ENCODE results near the gene MLXIP.

The MLXIP gene

DNA sequence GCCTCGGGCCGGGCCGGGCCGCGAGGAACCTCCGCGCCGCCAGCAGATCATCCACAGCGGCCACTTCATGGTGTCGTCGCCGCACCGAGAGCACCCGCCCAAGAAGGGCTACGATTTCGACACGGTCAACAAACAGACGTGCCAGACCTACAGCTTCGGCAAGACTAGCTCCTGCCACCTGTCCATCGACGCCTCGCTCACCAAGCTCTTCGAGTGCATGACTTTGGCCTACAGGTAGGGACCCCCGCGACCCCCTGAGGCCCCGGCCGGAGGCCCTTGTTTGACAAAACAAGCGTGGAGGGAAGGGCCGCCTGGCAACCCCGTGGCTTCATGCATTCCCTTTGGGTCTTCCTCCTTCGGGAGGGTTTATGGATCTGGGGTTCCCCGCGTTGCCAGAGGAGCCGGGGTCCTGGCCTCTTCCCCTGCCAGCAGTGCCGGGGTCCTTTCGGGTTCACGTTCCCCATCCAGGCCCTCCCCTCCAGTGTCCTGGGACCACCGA lies 526 bp downstream of the MLXIP start:
- no peak for DNase-seq (ENCODE audit: low read depth)

DNA sequence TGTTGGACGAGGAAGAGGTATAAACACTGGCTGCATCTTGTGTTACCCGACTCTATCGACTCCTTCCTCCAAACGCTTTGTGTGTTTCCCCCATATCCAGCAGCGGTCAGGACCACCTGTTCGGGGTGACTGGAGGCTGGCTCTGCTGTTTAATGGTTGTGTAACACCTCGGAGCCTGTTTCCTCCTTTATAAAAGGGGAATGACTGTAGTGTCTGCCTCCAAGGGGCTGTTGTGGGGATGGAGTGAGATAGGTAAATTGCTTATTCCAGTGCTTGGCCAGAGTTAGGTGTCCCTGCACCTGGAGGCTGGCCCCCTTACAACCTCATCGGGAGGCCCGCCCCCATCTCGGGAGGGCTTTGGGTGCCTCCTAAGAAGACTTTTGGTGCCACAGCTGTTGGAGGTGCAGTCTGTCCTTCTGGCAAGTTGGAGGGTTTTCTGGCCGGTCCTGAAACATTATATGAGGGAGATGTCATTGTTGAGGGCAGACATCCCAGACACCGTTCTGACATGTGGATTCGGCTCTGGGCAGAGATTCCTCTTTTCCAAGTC lies 1.1 kb downstream of the MLXIP start:
- no peak for DNase-seq (ENCODE audit: low read depth)

DNA sequence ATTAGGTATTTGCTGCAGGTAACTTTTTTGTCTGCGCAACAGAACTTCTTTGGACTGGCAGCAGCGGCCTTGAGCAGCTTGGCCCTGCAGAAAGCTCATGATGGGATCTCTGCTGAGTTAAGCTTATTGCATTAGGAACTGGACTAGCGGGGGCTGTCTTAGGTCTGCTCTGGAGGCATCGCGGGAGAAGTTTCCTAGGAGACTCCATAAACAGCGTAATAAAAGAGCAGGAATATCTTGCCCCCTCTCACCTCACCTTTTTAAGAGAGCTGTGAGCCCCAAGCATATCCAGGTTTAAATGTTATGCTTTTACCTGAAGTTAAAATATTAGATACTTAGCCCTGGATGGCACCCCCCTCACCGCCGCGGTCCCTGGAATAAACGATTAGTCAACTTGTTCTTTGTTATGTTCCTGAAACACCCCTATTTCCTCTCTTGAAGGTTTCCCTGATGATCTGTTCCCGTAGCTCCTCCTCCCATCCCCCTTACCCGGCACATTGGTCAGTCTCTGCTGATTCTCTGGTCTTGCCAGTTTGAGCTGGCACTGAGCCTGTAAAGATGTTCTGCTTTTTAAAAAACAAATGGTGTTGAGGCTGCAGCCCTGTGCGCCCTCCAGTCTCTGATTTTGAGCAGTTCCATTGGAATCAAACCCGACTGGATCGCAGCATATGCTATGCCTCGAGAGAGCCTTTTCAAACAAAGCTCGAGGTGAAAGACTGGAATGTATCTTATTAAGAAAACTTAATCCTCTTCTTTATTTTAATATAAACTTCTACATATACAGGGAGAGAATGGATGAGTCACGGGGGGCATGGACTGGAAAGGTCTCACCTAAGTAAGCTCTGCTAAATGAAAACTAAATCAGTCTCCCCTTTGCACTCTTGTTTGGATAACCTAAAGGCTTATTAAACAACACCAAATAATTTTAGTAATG lies 1.9 kb downstream of the MLXIP start:
- DNase-seq (ENCODE audit: low read depth) = no peak

DNA sequence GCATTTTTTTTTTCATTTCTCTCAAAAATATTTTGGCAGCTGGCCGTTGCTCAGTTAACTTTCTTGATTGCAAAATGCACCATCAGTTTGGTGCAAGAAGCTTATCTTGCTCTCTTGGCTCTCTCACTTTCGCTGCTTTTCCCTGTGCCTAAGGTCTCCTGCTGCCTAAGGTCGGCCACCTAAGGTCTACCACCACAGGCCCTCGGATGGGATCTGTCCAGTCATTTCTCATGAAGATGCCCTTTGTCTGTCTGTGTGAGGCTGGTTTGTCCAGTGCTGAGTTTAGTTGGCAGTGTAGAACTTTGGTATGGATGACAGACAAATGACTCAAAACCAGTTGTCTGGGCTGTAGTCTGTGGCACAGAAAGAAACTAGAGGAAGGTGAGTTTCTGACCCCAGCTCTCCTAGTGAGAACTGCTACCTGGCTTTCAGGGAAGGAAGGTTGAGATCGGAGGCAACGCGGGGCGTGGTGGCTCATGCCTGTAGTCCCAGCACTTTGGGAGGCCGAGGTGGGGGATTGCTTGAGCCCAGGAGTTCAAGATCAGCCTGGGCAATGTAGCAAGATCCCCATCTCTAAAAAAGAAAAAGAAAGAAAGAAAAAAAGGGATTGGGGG lies 2.6 kb downstream of the MLXIP start:
- no peak for DNase-seq (ENCODE audit: low read depth)

DNA sequence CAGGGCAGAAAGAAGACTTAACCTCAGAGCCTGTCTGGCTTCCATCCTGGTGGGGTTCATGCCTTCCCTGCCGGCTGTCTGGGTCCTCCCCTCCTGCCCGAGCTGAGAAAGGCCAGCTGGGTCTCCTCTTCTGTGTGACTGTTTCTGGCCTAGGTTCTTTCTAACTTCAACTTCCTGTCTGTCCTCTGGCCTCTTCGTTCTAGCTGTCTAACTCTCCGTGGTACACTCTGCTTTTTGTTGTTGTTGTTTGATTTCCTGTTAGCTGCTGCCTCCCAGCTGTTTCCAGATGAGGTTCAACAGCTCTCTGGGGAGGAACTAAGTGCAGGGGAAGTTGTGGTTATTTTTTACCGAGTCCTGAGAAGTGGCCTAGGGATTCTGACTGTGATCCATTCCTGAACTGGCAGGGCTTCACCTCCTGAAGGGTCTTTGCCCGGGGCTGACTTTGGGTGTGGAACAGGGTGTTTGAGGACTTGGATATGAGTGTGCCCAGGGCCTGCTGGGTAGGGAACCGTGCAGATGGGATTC lies 3.2 kb downstream of the MLXIP start:
- DNase-seq (ENCODE audit: low read depth) = no peak

DNA sequence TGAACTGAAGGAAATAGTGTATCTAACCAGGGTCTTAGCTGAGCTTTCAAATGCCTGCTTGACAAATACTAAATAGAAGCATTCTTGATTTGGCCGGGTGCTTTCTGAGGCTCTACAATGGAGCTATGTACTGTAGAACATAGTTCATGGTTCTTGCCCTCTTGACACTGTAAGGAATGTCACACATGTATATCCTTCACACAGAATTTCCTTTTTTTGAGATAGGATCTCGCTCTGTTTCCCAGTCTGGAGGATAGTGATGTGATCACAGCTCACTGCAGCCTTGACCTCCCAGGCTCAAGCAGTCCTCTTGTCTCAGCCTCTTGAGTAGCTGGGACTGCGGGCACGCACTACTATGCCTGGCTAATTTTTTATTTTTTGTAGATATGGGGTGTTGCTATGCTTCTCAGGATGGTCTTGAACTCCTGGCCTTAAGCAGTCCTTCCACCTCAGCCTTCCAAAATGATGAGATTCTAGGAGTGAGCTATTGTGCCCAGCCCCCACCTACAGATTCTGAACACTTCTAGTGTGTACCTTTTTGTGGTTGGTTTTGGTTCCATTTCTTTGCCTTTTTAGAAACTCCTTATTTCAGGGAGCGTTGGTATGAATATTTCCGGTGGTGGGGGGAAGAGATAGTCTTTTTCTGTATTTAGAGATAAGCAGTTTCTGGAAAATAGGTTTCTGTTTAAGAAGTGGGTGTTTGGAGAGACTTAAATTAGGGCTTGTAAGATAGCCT lies 4.2 kb downstream of the MLXIP start:
- DNase-seq (ENCODE audit: low read depth) = no peak

DNA sequence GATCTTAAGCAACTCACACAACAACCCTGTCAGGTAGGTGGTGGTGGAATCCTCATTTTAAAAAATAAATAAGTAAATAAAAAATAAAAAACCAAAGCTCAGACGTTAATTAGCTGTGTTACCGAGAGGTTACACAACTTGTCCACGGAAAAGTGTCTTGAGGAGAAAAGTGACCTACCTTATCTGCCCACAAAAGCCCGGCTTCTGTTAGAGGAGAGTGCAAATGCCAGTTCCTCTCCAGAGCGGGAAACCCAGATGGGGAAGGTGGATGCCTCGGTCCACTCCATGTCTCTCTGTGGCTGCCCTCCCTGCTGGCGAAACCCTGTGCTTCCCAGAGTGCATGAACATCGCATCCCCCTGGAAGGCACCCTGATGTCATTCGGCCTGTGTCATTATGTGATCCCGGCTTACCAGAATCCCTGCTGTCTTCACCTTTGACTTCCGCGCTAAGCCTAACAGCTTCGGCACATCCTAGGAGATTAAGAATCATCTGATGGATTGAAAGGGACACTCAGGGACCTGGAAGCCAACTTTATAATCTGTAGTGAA lies 6.4 kb downstream of the MLXIP start:
- no peak for DNase-seq (ENCODE audit: low read depth)

DNA sequence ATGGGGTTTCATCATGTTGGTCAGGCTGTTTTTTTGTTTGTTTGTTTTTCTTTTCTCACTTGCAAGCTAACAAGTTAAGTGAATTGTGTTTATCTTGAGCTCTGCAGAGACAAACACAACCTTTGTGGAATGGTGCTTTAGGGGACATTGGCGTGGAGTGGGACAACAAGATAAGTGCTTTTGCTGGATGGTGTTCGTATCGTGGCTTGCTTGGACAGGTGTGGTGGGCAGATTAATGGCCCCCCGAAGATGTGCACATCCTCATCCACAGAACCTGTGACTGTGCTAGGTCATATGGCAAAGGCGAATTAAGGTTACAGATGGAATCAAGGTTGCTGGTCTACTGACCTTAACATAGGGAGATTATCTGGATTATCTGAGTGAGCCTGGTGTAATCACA lies 7.0 kb downstream of the MLXIP start:
- DNase-seq (ENCODE audit: low read depth) = no peak

DNA sequence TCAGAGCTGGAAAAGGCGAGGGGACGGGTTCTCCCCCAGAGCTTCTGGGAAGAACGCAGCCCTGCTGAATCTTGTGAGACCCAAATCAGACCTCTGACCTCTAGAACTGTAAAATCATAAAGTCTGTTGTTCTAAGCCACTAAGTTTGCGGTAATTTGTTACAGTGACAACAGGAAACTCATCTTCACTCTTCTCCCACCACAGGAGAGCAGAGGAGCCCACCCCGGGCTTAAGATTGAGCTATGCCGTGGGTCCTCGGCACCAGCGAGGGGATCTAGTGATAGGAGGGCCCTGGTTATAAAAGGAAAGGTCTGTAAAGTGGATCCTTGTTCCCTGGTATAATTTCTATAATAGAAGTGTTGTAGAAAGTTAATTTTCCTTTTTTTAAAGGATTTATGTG lies 7.6 kb downstream of the MLXIP start:
- DNase-seq (ENCODE audit: low read depth) = no peak

DNA sequence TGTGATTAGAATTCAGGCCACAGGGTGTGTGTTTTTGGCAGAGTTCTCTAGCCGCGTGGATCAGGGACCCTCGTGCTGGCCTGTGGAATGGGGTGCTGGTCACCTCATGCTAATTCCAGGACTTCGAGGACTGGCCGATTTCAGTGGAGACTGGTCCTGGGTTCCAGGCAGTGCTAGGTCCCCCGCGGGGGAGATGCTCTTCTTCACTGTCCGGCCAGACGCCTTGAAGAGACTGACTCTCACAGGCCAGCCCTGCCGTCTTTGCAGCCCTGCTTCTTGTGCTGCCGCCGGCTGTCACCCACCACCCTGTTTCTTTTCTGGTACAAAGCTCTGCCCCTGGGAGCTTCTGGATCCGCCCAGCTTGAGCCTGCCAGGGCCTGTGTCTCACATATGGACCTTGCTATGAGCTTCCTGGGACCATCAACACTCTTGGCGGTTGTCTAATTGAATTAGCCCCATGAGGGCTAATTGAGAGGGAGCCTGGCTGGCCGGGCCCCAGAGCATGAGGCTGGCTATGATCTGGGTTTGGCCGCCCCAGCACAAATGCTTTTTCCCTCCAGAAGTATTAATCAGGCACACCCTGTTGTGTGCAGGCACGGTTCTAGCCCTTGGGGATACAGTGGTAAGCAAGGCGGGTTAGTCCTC lies 8.2 kb downstream of the MLXIP start:
- no peak for DNase-seq (ENCODE audit: low read depth)

DNA sequence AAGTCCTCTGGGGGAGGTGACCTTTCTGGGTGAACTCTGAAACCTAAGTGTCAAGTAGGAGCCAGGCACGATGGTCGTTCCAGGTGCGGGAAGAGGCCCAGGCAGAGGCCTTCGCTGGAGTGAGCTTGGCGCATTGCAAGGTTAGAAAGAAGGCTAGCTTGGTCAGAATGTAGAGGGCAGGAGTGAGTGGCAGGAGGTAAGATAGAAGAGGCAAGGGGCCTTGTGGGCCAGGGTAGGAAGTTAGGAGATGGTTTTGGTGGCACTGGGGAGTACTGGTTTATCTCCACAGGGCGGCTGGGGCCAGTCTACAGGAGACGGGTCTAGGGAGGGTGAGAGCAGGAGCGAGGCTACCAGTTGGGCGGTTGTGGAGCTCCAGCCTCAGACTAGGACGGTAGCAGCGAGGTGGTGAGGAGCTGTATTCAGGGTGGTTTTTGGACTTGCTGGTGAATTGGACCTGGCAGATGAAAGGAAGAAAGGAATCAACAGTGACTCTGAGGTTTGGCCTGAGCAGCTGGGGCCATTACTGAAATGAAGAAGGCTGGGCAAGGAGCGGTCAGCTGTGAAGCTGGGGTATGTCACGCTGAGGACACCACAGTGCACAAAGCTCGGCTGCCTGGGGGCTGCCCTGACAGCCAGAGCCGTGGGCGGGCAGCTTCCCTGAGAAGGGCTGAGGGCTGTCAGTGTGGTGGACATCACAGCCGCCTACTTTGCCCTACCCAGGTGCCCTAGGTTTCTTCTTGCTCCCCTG lies 9.0 kb downstream of the MLXIP start:
- no peak for DNase-seq (ENCODE audit: low read depth)

DNA sequence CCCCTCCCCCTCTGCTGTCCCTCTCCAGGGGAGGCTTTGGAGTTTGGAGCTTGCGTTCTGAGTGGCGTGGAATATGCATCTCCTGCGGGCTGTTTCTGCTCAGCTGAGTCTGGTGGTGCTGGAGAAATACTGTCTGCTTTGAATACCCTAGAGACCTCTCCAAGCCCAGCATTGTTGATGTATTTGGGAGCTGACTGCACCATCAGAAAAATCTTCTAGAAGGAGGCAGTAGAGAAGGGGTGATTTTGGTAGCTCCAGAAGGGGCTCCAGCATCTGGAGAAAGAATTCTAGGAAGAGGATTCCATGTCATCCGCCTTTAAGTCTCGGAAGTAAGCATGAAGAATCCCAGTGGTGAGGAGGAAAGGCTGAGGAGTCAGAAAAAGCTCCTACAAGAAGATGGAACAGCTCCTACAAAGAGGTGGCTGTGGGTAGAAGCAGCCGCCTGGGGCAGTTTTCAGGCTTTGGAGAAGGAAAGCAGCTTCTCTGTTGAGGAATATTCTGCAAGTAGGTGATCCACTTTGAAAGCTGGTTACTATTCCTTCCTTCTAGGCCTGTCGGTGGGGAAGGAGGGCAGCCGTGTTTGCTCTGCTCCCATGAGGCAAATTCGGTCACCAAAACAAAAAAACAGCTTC lies 9.7 kb downstream of the MLXIP start:
- DNase-seq (ENCODE audit: low read depth) = no peak

DNA sequence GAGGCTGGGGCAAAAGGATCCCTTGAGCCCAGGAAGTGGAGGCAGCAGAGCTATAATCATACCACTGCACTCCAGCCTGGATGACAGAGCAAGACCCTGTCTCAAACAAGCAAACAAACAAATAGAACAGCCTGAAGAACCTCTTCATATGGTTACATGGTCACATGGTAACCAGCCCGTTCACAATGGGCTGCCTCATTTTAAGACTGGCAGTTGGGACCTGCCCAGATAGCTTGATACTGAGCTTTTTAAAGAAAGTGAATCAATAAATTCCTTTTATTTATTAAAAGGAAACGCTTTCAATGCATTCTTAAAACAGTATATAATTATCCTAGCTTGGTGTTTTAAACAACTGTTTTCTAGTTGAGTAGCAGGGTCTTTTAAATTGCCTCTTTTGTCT lies 10.5 kb downstream of the MLXIP start:
- no peak for DNase-seq (ENCODE audit: low read depth)

DNA sequence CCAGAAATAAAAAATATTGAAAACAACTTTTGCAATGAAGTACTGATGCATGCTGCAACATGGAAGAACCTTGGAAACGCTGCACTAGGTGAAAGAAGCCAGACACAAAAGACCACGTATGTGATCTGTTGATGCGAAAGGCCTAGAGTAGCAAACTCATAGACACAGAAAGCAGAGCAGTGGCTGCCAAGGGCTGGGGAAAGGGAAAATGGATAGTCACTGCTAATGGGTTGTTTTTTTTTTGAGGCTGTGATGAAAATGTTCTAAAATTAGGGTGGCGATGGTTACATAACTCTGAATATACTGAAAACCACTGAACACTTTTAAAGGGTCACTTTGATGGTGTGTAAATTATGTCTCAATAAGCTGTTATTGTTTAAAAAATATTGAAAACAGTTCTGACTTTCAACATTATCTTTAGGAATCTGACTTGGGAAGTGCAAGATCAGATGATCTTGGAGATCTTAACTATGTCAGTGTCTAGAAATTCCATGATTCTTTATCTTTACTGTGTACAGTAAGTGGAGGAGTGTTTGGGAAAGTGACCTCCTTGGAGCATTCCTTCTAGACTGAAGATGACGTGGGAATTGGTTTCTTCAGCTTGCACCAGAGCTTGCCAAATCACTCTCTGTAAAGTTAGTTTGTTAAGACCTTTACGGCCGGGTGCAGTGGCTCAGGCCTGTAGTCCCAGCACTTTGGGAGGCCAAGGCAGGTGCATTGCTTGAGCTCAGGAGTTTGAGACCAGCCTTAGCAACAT lies 12.4 kb downstream of the MLXIP start:
- DNase-seq (ENCODE audit: low read depth) = no peak

DNA sequence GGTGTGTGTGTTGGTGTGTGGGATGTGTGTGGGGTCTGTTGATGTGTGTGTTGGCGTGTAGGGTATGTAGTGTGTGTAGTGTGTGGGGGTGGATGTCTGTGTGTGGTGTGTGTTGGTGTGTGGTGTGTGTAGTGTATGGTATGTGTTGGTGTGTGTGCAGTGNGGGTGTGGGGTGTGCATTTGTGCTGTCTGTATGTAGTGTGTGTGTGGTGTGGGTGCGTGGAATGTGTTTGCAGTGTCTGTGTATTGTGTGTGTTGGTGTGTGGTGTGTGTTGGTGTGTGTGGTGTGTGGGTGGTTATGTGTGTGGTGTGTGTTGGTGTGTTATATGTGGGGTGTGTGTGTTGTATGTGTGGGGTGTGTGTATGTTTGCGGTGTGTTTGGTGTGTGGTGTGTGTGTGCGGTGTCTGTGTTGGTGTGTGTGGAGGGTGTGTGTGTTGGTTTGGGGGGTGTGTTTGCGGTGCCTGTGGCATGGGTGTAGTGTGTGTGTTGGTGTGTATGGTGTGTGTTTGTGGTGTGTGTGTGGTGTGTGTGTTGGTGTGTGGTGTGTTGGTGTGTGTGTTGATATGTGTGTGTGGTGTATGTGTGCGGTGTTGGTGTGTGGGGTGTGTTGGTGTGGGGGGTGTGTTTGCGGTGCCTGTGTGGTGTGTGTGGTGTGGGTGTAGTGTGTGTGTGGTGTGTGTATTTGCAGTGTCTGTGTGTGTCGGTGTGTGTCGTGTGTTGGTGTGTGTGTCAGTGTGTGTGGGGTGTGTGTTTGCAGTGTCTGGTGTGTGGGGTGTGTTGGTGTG lies 14.7 kb downstream of the MLXIP start:
- no peak for DNase-seq (ENCODE audit: low read depth)

DNA sequence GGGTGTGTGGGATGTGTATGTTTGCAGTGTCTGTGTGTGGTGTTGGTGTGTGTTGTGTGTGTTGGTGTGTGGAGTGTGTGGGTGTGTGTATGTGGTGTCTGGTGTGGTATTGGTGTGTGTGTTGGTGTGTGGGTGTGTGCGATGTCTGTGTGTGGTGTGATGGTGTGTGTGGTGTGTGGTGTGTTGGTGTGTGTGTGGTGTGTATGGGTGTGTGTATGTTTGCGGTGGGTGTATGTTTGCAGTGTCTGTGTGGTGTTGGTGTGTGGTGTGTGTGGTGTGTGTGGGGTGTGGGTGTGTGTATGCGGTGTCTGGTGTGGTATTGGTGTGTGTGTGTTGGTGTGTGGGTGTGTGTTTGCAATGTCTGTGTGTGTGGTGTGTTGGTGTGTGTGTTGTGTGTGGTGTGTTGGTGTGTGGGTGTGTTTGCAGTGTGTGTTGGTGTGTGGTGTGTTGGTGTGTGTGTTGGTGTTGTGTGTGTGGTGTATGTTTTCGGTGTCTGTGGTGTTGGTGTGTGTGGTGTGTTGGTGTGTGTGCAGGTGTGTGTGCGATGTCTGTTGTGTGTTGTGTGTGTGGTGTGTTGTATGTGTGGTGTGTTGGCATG lies 15.7 kb downstream of the MLXIP start:
- DNase-seq (ENCODE audit: low read depth) = no peak

DNA sequence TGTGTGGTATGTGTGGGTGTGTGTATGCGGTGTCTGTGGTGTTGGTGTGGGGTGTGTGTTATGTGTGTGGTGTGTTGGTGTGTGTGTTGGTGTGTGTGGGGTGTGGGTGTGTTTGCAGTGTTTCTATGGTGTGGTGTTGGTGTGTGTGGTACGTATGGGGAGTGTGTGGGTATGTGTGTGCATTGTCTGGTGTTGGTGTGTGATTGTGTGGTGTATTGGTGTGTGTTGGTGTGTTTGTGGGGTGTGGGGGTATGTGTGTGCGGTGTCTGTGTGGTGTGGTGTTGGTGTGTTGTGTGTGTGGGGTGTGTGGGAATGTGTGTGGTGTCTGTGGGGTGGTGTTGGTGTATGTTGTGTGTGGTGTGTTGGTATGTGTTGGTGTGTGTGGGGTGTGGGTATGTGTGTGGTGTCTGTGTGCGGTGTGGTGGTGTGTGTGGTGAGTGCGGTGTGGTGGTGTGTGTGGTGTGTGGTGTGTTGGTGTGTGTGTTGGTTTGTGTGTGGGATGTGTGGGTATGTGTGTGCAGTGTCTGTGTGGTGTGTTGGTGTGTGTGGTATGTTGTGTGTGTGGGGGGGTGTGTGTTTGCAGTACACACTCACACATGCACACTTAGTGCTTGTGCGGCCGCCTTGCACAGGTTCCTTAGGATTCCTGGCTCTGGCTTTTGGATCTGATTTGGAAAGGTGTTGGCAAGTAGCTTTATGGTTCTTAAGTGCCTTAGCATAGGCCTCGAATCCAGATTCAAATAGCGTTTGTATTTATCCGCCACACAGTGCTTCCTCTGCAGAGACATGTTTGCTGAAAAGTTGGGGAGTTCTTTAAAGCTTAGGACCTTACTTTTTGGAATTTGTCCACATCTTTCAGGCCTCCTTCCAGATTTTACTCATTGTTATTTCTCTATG lies 16.4 kb downstream of the MLXIP start:
- DNase-seq (ENCODE audit: low read depth) = no peak
